Tibial nerve (tissue), 4 donors: ENCODE data around the gene CLEC16A. TPM values are rescaled to one million over a fixed set of nuclear protein-coding genes. Genes with fewer than 3 reads are reported as not detected.
"Not testable (repeated sequence)": the region's sequence is repeated elsewhere in the genome, so short reads cannot be mapped to it uniquely, and the experiment has no call there.

Source experiments
- DNase-seq, 2 donors: peaks; one replicate each; pipeline ENCODE4 v3.0.0-alpha.2; 2019; ENCODE audit warnings: low spot score in 2 of 2
- H3K27ac ChIP-seq, 4 donors: fragments of 200-600 bp; sonication (generic) in 3 of 4; one replicate each; pipeline ENCODE4 v1.5.1; 2017 to 2019; ENCODE audit warnings: mild to moderate bottlenecking in 1 of 4
- H3K27me3 ChIP-seq, 2 donors: fragments of 200-600 bp; sonication (generic) in 1 of 2; one replicate each; pipeline versions ENCODE4 v1.5.1 to v1.6.0; 2017 to 2019
- H3K36me3 ChIP-seq, 3 donors: fragments of 200-600 bp; sonication (generic); one replicate each; pipeline ENCODE4 v1.5.1; 2018 to 2019
- H3K4me1 ChIP-seq, 4 donors: fragments of 200-600 bp; sonication (generic) in 3 of 4; one replicate each; pipeline ENCODE4 v1.5.1; 2017 to 2019
- H3K4me3 ChIP-seq, 4 donors: fragments of 200-600 bp; sonication (generic) in 3 of 4; one replicate each; pipeline ENCODE4 v1.5.1; 2017 to 2019; ENCODE audit warnings: mild to moderate bottlenecking in 1 of 4, moderate library complexity in 1 of 4
- H3K9me3 ChIP-seq, 4 donors: fragments of 200-600 bp; sonication (generic) in 3 of 4; one replicate each; pipeline ENCODE4 v1.5.1; 2017 to 2019
- EP300 ChIP-seq, 2 donors: sonication (generic); formaldehyde crosslinking; IDR thresholded peaks; one replicate each; pipeline ENCODE4 v1.6.1; 2017; ENCODE audit warnings: antibody characterized with exemption in 2 of 2, mild to moderate bottlenecking in 1 of 2
- POLR2A ChIP-seq, 2 donors: fragments of 450-650 bp; IDR thresholded peaks; one replicate each; pipeline ENCODE4 v1.6.1; 2017; ENCODE audit warnings: antibody characterized with exemption in 2 of 2, mild to moderate bottlenecking in 2 of 2, moderate library complexity in 2 of 2
- WGBS, 2 donors: methylation state at CpG; one replicate each; pipeline ENCODE4 v1.1.5; 2018; 5-methylcytosine and 5-hydroxymethylcytosine counted together
- total RNA-seq, 4 donors: library from RNA; depleted of rRNA; stranded (reverse); fragments of >200 nt; gene quantifications; one replicate each; pipeline ENCODE4 v1.1.0, GENCODE V29; 2016
- TF ChIP-seq, protein P1 (sequence below), 5 experiments: fragments of 200-600 bp in 3 of 5; fragments of 450-650 bp in 2 of 5; sonication (generic) in 3 of 5; IDR thresholded peaks; one replicate each; pipeline ENCODE4 v1.5.1; 2016 to 2019; ENCODE audit warnings: antibody characterized with exemption in 5 of 5, mild to moderate bottlenecking in 3 of 5, moderate library complexity in 2 of 5

CLEC16A gene
- total RNA-seq, 4 donors from 2014 or later: 37.4 to 70.2 (median 55.2) TPM

DNA sequence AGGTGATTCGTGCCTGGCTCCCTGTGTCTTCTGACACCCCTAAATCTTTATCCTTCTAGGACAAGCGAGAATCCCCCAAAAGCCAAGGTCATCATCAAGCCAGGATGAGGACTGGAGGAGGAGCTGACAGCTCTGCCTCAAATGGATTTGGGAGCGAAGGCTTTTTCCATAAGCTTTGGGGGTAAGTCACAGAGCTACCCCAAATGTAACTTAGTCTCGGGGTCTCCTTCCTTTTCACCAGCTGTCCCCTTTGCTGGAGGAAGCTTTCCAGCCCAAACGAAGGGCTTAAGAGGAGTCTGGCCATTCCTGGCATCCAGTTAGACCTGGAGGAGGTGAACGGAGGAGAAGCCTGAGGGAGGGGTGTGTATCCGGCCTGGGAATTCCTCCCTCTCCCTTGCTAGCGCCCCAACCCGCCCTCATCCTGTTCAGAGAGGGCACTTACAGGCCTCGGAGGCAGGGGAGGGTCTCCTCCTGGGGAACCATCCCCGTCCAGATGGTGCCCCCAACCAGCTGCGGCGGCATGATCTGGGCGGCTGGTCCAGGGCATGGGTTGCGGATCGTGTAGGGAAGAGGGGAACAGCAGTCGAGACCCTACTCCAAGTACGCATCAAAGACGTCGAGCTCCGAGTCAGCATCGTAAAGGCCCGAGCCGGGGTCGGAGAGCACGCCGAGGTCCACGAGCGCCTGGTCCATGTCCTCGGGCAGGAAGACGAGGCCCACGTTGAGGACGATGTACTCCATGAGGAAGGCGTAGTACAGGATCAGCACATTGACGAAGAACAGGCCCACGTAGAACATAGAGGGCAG lies 3.0 kb upstream of the CLEC16A start:
- no peak for TF ChIP-seq POLR2A (IDR thresholded peaks at IDR 0.05)
- TF ChIP-seq EP300 (IDR thresholded peaks at IDR 0.05): no peak
- Histone ChIP-seq H3K27ac (peak overlapping the region; percentile 79 to 90 (median 89)), H3K4me3 (peak overlapping the region; percentile 90 to 93 (median 92)), H3K27me3 (no peaks in the 10 kb centered on the region), H3K36me3 (peaks cover 0 to 5% (median 0%) of the 10 kb centered on the region in 3 donors), H3K4me1 (peaks cover 0 to 78% (median 67%) of the 10 kb centered on the region in 4 donors), H3K9me3 (no peaks in the 10 kb centered on the region)
- DNase-seq: no peak
- WGBS, 2 donors: 7 to 12% methylated on average over 14 to 18 of the region's 36 CpGs

DNA sequence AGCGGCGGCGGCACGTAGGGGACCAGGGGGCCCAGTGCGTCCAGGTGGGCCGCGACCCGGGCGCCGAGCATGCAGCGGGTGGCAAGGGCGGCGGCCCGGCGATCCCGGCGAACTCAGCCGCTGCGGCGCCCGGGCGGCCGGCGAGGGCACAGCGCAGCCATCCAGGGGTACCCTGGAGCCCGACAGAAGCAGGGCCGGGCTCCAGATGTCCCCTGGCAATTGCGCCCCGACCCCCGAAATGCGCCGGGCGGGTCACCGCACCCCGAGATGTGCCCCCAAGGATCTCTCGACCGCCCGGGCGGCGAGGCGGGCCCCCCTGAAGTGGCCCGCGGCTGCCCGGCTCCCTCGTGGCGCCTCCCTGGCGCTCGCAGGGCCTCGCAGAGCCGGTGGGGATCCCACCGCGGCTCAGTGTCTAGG lies 2.4 kb upstream of the CLEC16A start:
- H3K36me3 ChIP-seq, DNase-seq, H3K27me3 ChIP-seq, H3K9me3 ChIP-seq: not testable (repeated sequence)
- Histone ChIP-seq H3K27ac (peak overlapping the region; percentile 79 to 90 (median 89)), H3K4me3 (peak overlapping the region; percentile 90 to 93 (median 92)), H3K4me1 (peaks cover 0 to 78% (median 63%) of the 10 kb centered on the region in 4 donors)
- WGBS, 2 donors: 1% methylated on average over 21 of the region's 52 CpGs; no CpG with 5 or more reads in 1 of the 2 donors

DNA sequence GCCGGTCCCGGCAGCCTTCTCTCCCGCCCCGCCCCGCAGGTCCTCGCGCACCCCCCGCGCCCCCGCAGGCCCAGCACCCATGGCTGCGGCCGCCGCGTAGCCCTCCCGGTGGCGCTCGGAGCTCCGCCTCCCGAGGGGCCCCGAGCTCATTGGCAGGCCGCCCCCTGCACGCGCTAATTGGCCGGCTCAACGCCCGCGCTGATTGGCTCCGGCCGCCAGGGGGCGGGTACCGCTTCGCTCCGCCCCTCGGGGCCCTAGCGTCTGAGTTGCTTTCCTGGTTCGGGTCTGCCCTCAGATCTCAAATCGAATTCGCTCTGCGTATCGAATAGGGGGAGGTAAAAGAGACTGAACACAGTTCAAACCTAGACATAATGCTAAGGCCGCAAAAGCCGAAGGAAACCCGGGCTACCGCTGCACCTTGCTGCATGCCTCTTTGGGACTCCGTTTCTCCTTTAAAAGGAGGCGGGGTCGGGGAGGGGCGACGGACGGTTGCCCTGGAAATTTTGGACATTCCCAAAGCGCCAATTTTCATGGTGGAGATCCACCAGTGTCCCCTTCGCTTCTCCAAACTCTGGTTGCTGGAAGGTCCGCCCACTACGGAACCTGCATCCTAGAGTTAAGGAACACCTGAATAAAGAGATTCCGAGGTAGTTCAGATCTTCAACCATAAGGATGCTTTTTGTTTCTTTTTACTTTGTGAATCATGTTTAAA lies 1.9 kb upstream of the CLEC16A start, which contains the start of gene DEXI:
Gene DEXI, minus strand, starts transcription at position 117 of the 712 bp plus-strand sequence. CDS start 463 bp downstream, outside the sequence.
- Histone ChIP-seq H3K27ac (peak within 1 kb of the TSS; percentile 79 to 90 (median 89)), H3K9me3 (no peaks in the 10 kb centered on the region), H3K27me3 (no peaks in the 10 kb centered on the region), H3K36me3 (peaks cover 0 to 5% (median 0%) of the 10 kb centered on the region in 3 donors), H3K4me1 (peaks cover 0 to 78% (median 57%) of the 10 kb centered on the region in 4 donors), H3K4me3 (peak within 1 kb of the TSS; percentile 90 to 93 (median 92))
- TF ChIP-seq, protein P1, sequence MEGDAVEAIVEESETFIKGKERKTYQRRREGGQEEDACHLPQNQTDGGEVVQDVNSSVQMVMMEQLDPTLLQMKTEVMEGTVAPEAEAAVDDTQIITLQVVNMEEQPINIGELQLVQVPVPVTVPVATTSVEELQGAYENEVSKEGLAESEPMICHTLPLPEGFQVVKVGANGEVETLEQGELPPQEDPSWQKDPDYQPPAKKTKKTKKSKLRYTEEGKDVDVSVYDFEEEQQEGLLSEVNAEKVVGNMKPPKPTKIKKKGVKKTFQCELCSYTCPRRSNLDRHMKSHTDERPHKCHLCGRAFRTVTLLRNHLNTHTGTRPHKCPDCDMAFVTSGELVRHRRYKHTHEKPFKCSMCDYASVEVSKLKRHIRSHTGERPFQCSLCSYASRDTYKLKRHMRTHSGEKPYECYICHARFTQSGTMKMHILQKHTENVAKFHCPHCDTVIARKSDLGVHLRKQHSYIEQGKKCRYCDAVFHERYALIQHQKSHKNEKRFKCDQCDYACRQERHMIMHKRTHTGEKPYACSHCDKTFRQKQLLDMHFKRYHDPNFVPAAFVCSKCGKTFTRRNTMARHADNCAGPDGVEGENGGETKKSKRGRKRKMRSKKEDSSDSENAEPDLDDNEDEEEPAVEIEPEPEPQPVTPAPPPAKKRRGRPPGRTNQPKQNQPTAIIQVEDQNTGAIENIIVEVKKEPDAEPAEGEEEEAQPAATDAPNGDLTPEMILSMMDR (IDR thresholded peaks at IDR 0.05): peak; percentile 34 to 82 (median 63)
- TF ChIP-seq EP300 (IDR thresholded peaks at IDR 0.05) (peak; percentile 25 to 87), POLR2A (IDR thresholded peaks at IDR 0.05) (peak in 1 of 2 donors; percentile 77)
- peak; percentile 88 to 90 for DNase-seq
- WGBS, 2 donors: 10 to 11% methylated on average over 24 to 27 of the region's 55 CpGs

DNA sequence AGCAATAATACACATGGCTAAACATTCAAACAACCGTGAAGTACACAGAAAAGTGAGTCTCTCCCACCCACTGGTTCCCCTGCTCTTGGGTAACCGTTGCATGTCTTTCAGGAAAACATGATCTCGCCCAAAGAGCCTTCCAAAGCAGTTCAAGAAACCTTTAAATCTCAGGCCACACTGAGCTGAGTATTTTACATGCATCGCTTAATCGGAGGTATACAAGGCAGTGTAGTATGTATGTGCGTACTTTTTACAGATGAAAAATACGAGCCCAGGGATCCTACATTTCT lies 1.4 kb upstream of the CLEC16A start:
- WGBS, 2 donors: 78 to 81% methylated on average over 7 of the region's 7 CpGs
- TF ChIP-seq POLR2A (IDR thresholded peaks at IDR 0.05): no peak
- TF ChIP-seq EP300 (IDR thresholded peaks at IDR 0.05): no peak
- TF ChIP-seq, protein P1 (IDR thresholded peaks at IDR 0.05): no peak
- DNase-seq: no peak
- H3K4me3 ChIP-seq: peak overlapping the region in 2 of 4 donors; percentile 90 to 93
- H3K27ac ChIP-seq: peak overlapping the region in 3 of 4 donors; percentile 85 to 90 (median 88)
- no peaks in the 10 kb centered on the region for H3K27me3 ChIP-seq
- peaks cover 0 to 74% (median 52%) of the 10 kb centered on the region in 4 donors for H3K4me1 ChIP-seq
- H3K36me3 ChIP-seq: peaks cover 0 to 5% (median 0%) of the 10 kb centered on the region in 3 donors
- no peaks in the 10 kb centered on the region for H3K9me3 ChIP-seq

DNA sequence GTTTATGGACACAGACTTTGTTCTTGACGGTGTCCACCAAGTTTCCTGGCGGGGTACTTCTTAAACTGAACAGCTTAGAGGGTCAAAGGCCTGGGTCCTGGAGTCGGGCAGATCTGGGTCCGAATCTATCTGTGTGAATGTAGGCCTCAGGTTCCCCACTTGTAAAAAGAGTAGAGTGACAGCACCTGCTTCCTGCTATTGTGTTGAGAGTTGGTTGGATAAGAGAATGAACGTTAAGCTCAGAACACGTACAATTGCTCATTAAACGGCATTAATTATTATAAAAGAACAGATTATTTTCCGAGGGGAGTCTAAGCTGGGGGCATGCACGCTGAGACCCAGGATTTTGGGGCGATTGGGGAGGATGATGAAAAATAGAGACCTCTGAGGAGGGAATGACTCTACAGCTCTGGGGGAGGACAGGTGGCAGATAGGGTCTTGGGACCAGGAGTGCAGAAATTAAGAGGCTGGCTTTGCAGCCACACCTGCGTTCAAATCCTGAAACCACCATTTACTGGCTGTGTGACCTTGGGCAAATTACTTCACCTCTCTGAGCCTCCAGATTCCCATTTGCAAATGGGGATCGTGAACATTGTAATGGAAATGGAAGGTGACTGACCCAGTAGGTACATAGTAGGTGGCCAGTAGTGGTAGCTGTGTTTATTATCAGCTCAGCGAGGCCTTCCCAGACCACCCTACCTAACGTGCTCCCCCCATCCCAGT lies 862 bp downstream of the CLEC16A start:
- Histone ChIP-seq H3K9me3 (no peaks in the 10 kb centered on the region), H3K27ac (peak overlapping the region in 3 of 4 donors; percentile 70 to 90 (median 87)), H3K4me1 (peaks cover 0 to 74% (median 35%) of the 10 kb centered on the region in 4 donors), H3K27me3 (no peaks in the 10 kb centered on the region), H3K4me3 (peak overlapping the region; percentile 66 to 93 (median 86)), H3K36me3 (no peaks in the 10 kb centered on the region)
- TF ChIP-seq, protein P1 (IDR thresholded peaks at IDR 0.05): no peak
- TF ChIP-seq EP300 (IDR thresholded peaks at IDR 0.05) (no peak), POLR2A (IDR thresholded peaks at IDR 0.05) (no peak)
- no peak for DNase-seq
- WGBS, 2 donors: 40 to 41% methylated on average over 14 of the region's 14 CpGs
